Epithelial cell of esophagus (primary cell): Measurements from ENCODE around the gene BCL2.

ENCODE experiments used
- DNase-seq: peaks from one replicate; pipeline ENCODE4 v3.0.0; 2010; ENCODE audit warnings: low read depth
- H3K4me3 ChIP-seq: 2 replicates; pipeline ENCODE4 v1.5.1; 2011; ENCODE audit warnings: mild to moderate bottlenecking, low read length, control low read depth
- TF ChIP-seq, protein P1 (sequence below): IDR thresholded peaks from 2 replicates; pipeline ENCODE4 v1.5.1; 2011; ENCODE audit warnings: low read depth, mild to moderate bottlenecking, low read length, control low read depth, inconsistent platforms; ENCODE audit not compliant: insufficient read depth; ENCODE audit errors: missing control alignments

Gene BCL2

GRCh38 chr18:63216516-63217311 is 102.9 kb downstream of the BCL2 start:
- DNase-seq = peak; percentile 2

DNA sequence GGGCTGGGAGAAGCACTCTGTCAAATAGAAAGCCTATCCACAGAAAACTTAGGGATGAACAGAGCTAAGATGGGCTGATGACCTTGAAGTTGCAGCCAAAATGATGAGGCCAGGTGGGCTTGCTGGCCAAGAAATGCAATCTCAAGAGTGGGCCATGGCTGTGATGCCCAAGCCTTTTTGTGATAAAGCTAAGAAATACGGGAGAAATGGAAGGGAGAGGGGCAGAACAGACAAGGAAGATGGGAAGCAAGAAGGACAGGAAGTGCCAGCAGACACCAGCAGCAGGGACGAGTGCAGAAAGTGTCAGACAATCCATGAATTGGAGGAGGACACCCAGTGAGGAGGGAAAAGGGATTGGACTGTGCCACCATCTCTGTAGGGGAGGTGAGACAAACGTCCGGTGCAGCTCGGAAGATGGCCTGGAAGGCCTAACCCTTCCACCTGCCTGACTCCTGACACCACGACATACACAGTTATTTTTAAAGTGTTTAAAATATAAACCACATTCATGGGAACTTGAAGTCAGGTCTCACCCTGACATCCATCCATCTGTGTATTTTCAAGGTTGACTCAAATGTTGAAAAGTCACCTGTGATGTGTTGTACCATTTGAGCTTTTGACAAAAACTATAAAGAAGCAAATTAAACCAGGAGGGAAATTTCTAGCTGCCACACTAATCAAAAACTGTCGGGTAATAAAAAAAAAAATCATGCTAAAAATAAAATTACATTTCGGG is 105.5 kb downstream of the BCL2 start:
- TF ChIP-seq, protein P1, sequence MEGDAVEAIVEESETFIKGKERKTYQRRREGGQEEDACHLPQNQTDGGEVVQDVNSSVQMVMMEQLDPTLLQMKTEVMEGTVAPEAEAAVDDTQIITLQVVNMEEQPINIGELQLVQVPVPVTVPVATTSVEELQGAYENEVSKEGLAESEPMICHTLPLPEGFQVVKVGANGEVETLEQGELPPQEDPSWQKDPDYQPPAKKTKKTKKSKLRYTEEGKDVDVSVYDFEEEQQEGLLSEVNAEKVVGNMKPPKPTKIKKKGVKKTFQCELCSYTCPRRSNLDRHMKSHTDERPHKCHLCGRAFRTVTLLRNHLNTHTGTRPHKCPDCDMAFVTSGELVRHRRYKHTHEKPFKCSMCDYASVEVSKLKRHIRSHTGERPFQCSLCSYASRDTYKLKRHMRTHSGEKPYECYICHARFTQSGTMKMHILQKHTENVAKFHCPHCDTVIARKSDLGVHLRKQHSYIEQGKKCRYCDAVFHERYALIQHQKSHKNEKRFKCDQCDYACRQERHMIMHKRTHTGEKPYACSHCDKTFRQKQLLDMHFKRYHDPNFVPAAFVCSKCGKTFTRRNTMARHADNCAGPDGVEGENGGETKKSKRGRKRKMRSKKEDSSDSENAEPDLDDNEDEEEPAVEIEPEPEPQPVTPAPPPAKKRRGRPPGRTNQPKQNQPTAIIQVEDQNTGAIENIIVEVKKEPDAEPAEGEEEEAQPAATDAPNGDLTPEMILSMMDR = no peak
- DNase-seq = no peak
- no peak overlapping the region for H3K4me3 ChIP-seq

More at GRCh38 chr18:63216516-63217311, 102.9 kb downstream of the BCL2 start:
- no peak overlapping the region for H3K4me3 ChIP-seq
- TF ChIP-seq, protein P1 = no peak

- H3K4me3 ChIP-seq = no peak overlapping the region
- no peak for DNase-seq
- TF ChIP-seq, protein P1 = no peak
These were observed 106.2 kb downstream of the BCL2 start for GRCh38 chr18:63213331-63213900.

- DNase-seq = no peak
These were observed 109.0 kb downstream of the BCL2 start for GRCh38 chr18:63210521-63210920.

GRCh38 chr18:63208676-63209075 is 110.9 kb downstream of the BCL2 start:
- TF ChIP-seq, protein P1 = no peak
- DNase-seq = no peak
- no peak overlapping the region for H3K4me3 ChIP-seq

More at GRCh38 chr18:63210521-63210920, 109.0 kb downstream of the BCL2 start:
- TF ChIP-seq, protein P1 = no peak
- H3K4me3 ChIP-seq = no peak overlapping the region

GRCh38 chr18:63207835-63208234 is 111.7 kb downstream of the BCL2 start:
- no peak overlapping the region for H3K4me3 ChIP-seq
- DNase-seq = no peak
- TF ChIP-seq, protein P1 = no peak
